Uterus (tissue), 4 donors: Measurements from ENCODE around the gene TSPAN5. TPM values are rescaled to one million over a fixed set of nuclear protein-coding genes. Genes with fewer than 3 reads are reported as not detected.

Experiments
- DNase-seq, 2 donors: peaks; one replicate each; pipeline ENCODE4 v3.0.0-alpha.2; 2019 to 2020
- H3K27ac ChIP-seq, 2 donors: fragments of 200-600 bp; sonication (generic); 1 replicate in 1 of 2; 2 replicates in 1 of 2; pipeline ENCODE4 v1.5.1; 2016 to 2018
- H3K27me3 ChIP-seq, 2 donors: fragments of 200-600 bp; sonication (generic); one replicate each; pipeline ENCODE4 v1.5.1; 2018 to 2019; ENCODE audit warnings: control low read depth in 1 of 2
- H3K36me3 ChIP-seq, 2 donors: fragments of 200-600 bp; sonication (generic); one replicate each; pipeline ENCODE4 v1.5.1; 2019; ENCODE audit warnings: control low read depth in 1 of 2
- H3K4me1 ChIP-seq, 2 donors: fragments of 200-600 bp; sonication (generic); one replicate each; pipeline ENCODE4 v1.5.1; 2018 to 2019; ENCODE audit warnings: control low read depth in 1 of 2
- H3K4me3 ChIP-seq, 2 donors: fragments of 200-600 bp; sonication (generic); 1 replicate in 1 of 2; 2 replicates in 1 of 2; pipeline ENCODE4 v1.5.1; 2018 to 2019; ENCODE audit warnings: mild to moderate bottlenecking in 1 of 2
- H3K9me3 ChIP-seq, 2 donors: fragments of 200-600 bp; sonication (generic); one replicate each; pipeline ENCODE4 v1.5.1; 2019; ENCODE audit warnings: control low read depth in 1 of 2
- CTCF ChIP-seq, 4 experiments: fragments of 200-600 bp in 2 of 4; fragments of 450-650 bp in 2 of 4; sonication (generic) in 2 of 4; IDR thresholded peaks; one replicate each; pipeline ENCODE4 v1.5.1; 2016 to 2019; ENCODE audit warnings: antibody characterized with exemption in 4 of 4, mild to moderate bottlenecking in 2 of 4, moderate library complexity in 1 of 4
- POLR2A ChIP-seq, 2 donors: fragments of 450-650 bp; IDR thresholded peaks; one replicate each; pipeline ENCODE4 v1.6.1; 2016; ENCODE audit warnings: antibody characterized with exemption in 2 of 2, mild to moderate bottlenecking in 1 of 2, moderate library complexity in 1 of 2
- intact Hi-C: fragments of 100-400 bp; cut with DNase I; formaldehyde crosslinking; loops from one replicate; pipeline ENCODE4 v1.15.1; 2023; ENCODE audit warnings: low total_unique reads
- total RNA-seq, 4 donors: library from RNA; depleted of rRNA in 3 of 4; stranded (reverse); fragments of >200 nt in 3 of 4; gene quantifications; one replicate each; pipeline versions ENCODE4 v1.1.0 to v1.2.4, GENCODE V29; 2014 to 2023
- donor health status: DM: yes; HTN: yes; CAD: no.

The TSPAN5 gene
- total RNA-seq, 4 donors from 2014 or later: 15.9 to 45.3 (median 30.3) TPM

DNA sequence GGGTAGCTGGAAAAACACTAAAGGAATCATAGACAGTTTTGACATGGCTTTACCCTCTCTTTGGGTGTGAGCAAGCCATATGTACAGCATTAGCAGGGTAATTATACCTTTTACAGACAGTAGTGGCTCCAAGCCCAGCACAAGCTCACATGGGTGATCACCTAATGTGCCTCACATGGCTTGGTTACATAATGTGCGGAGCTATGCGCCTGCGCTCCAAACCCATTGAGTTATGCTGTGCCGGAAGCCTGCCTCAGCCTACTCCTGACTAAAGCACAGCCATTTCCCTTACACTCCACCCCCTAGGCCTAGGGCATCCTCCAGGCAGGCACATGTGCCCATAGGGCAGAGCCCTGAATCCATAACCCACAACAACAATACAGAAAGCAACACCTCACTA, 6.5 kb upstream of the TSPAN5 start:
- H3K4me1 ChIP-seq: no peaks in the 10 kb centered on the region
- H3K27ac ChIP-seq: no peak overlapping the region
- no peak for DNase-seq
- no peaks in the 10 kb centered on the region for H3K36me3 ChIP-seq
- no peak overlapping the region for H3K4me3 ChIP-seq
- TF ChIP-seq POLR2A (IDR thresholded peaks at IDR 0.05): no peak
- TF ChIP-seq CTCF (IDR thresholded peaks at IDR 0.05): no peak
- no peaks in the 10 kb centered on the region for H3K27me3 ChIP-seq
- intact Hi-C loops: no loop called here
- H3K9me3 ChIP-seq: no peaks in the 10 kb centered on the region

DNA sequence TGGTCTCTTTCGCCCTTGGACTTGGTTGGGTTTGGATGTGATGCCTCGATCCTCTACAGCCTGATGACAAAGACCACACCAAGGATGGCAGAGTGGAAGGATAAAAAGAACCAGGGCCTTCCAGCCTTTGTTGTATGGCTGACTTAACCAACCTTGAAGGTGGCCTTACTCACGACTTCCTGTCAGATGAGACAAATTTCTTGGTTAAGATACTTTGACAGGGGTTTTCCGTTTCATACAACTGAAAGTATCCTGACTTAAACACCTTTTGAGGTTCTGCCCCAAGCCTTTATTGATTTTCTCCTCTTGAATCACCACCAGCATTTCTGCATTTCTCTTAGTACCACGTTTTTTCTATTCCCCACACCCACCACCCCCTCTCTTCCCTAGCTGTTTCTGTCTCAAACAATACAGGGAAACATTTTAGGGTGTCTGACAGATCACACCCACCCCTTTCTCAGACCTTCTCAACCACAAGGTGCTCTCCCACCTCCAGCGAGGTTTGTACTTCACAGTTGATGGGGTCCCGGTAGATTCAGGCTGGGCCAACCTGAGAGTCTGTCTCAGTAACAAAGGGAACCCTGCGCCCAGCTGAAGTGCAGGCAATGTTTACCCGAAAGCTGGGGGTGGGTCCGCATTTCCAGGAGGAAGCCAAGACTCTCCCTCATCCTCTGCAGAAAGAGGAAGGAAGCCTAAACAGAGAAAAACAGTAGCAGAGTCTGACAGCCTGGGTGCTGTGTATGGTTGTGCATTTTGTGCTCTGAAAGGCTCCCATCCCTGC, 5.0 kb upstream of the TSPAN5 start:
- no peak overlapping the region for H3K4me3 ChIP-seq
- intact Hi-C loops: no loop called here
- H3K4me1 ChIP-seq: no peaks in the 10 kb centered on the region
- no peak overlapping the region for H3K27ac ChIP-seq
- DNase-seq: no peak
- TF ChIP-seq POLR2A (IDR thresholded peaks at IDR 0.05) (no peak), CTCF (IDR thresholded peaks at IDR 0.05) (no peak)
- no peaks in the 10 kb centered on the region for H3K27me3 ChIP-seq
- H3K9me3 ChIP-seq: no peaks in the 10 kb centered on the region
- no peaks in the 10 kb centered on the region for H3K36me3 ChIP-seq

DNA sequence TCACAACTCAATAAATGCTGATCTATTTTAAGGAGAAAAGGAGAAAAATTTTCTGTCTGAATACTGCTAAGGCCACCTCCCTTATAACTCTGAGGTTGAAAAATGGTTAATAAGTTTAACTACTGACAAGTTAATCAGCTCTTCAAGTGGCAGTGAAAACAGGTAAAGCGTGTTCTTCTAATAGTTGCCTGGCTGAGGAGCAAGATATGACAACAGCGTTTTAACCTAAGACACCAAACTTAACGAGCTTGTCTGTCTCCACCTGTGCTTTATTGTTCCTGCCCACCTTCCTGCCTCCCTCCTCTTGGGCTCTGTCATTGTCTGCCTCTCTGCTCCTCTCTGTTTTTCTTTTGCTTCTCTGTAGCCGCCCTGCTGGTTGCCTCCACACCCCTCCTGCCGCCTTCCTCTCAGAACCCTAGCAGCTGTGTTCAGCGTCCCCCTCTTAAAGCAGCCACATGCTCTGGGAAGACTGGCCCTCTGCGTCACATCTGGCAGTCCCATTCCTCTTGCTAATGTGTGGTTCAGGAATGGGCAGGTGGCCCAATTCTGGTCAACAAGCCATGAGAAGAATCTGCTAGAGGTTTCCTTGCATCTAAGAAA, 4.3 kb upstream of the TSPAN5 start:
- Histone ChIP-seq H3K4me1 (no peaks in the 10 kb centered on the region), H3K9me3 (no peaks in the 10 kb centered on the region), H3K27ac (no peak overlapping the region), H3K36me3 (no peaks in the 10 kb centered on the region), H3K4me3 (no peak overlapping the region), H3K27me3 (no peaks in the 10 kb centered on the region)
- no peak for DNase-seq
- no peak for TF ChIP-seq CTCF (IDR thresholded peaks at IDR 0.05)
- TF ChIP-seq POLR2A (IDR thresholded peaks at IDR 0.05): no peak
- intact Hi-C loops: no loop called here

- DNase-seq: no peak
- Histone ChIP-seq H3K4me3 (no peak overlapping the region), H3K9me3 (no peaks in the 10 kb centered on the region), H3K36me3 (no peaks in the 10 kb centered on the region), H3K4me1 (no peaks in the 10 kb centered on the region), H3K27me3 (no peaks in the 10 kb centered on the region), H3K27ac (no peak overlapping the region)
- no peak for TF ChIP-seq POLR2A (IDR thresholded peaks at IDR 0.05)
- TF ChIP-seq CTCF (IDR thresholded peaks at IDR 0.05): no peak
- intact Hi-C loops: no loop called here
Measured at GRCh38 chr4:98662055-98662453, 3.6 kb upstream of the TSPAN5 start.

- DNase-seq: no peak
- no peak overlapping the region for H3K27ac ChIP-seq
- no peak overlapping the region for H3K4me3 ChIP-seq
- no peaks in the 10 kb centered on the region for H3K36me3 ChIP-seq
- H3K4me1 ChIP-seq: no peaks in the 10 kb centered on the region
- H3K27me3 ChIP-seq: no peaks in the 10 kb centered on the region
- TF ChIP-seq POLR2A (IDR thresholded peaks at IDR 0.05) (no peak), CTCF (IDR thresholded peaks at IDR 0.05) (no peak)
- no peaks in the 10 kb centered on the region for H3K9me3 ChIP-seq
- intact Hi-C loops: no loop called here
Measured at GRCh38 chr4:98661371-98662054, 3.1 kb upstream of the TSPAN5 start.
